Measurements from ENCODE around the gene MEI4. TPM values are rescaled to one million over a fixed set of nuclear protein-coding genes. Genes with fewer than 3 reads are reported as not detected.

Gene MEI4
- total and polyA plus RNA-seq, 2 of the 13 experiments (the other 11 are each of a cell fraction or from before 2014, with no cell fraction given) = not detected

GRCh38 chr6:77669913-77670312 lies 17.1 kb downstream of the MEI4 start (continued):
- TF ChIP-seq ZNF142 (CRISPR knock-in tag; IDR thresholded peaks at IDR 0.05) (no peak), DNMT1 (CRISPR knock-in tag; IDR thresholded peaks at IDR 0.05) (no peak)

- H3K27ac ChIP-seq (ENCODE audit: extremely low read length, insufficient read depth, low read length) = no peak overlapping the region
- in situ Hi-C loops (cut with HindIII; ENCODE audit: extremely low pct_ligation_motif_present, low pct_unique_long_range_greater_than_20kb) = no loop called here
- no peaks in the 10 kb centered on the region for H3K79me2 ChIP-seq (ENCODE audit: insufficient read depth, low read length)
- CTCF ChIA-PET (ENCODE audit: low intra/inter-chr PET ratio, low total read pairs) = no interaction called here
- intact Hi-C loops (cut with micrococcal nuclease; ENCODE audit: unreplicated experiment) = no loop called here
- FAIRE-seq (no peak), ATAC-seq (no peak), DNase-seq (ENCODE audit: low spot score) (no peak)
- POLR2A ChIA-PET = no interaction called here
- H3K4me2 ChIP-seq (ENCODE audit: low read depth, low read length) = no peak overlapping the region
- TF ChIP-seq ZNF496 (CRISPR knock-in tag; IDR thresholded peaks at IDR 0.05; ENCODE audit: insufficient replicate concordance) (no peak), SIN3A (IDR thresholded peaks at IDR 0.05; ENCODE audit: borderline replicate concordance, low read depth, low read length) (no peak), ZNF619 (CRISPR knock-in tag; IDR thresholded peaks at IDR 0.05) (no peak), IKZF4 (CRISPR knock-in tag; IDR thresholded peaks at IDR 0.05; ENCODE audit: borderline replicate concordance, low read depth, not compliant biosample characterization) (no peak), MLLT10 (CRISPR knock-in tag; IDR thresholded peaks at IDR 0.05) (no peak), SP2 (CRISPR knock-in tag; IDR thresholded peaks at IDR 0.05) (no peak), ZNF501 (CRISPR knock-in tag; IDR thresholded peaks at IDR 0.05) (no peak), ZFP41 (CRISPR knock-in tag; IDR thresholded peaks at IDR 0.05; ENCODE audit: borderline replicate concordance) (no peak)
- H3K9ac ChIP-seq (ENCODE audit: insufficient read depth, low read depth, low read length) = no peak overlapping the region
- H3K9me3 ChIP-seq (ENCODE audit: low read length) = no peaks in the 10 kb centered on the region
- no peak overlapping the region for H2AFZ ChIP-seq (ENCODE audit: low read length)
- no peaks in the 10 kb centered on the region for H3K36me3 ChIP-seq (replicated peaks in 1 of 2; ENCODE audit: control insufficient read depth in 1 of 2, insufficient read depth in 2 of 2, low read length in 2 of 2)
- H4K20me1 ChIP-seq (ENCODE audit: insufficient read depth, low read length) = no peaks in the 10 kb centered on the region
- 1% methylated on average over 2 of the region's 2 CpGs for WGBS (ENCODE audit: low lambda C conversion rate)
- no peak overlapping the region for H3K4me3 ChIP-seq (replicated peaks in 1 of 3; ENCODE audit: insufficient read depth in 1 of 3, low read depth in 2 of 3, low read length in 3 of 3)
- no peaks in the 10 kb centered on the region for H3K4me1 ChIP-seq (ENCODE audit: insufficient read depth, low read length)
- H3K27me3 ChIP-seq (ENCODE audit: control insufficient read depth in 1 of 2, insufficient read depth in 2 of 2, low read length in 2 of 2) = no peaks in the 10 kb centered on the region
- no TSS peak for BruUV-seq (replicated peaks)
Measured at GRCh38 chr6:77674211-77674610, 21.4 kb downstream of the MEI4 start.

Measured in HepG2 (cell line).